HUES64 (cell line): Measurements from ENCODE around the gene CEP57L1. TPM values are rescaled to one million over a fixed set of nuclear protein-coding genes. Genes with fewer than 3 reads are reported as not detected.
A peak's percentile ranks its signal among the peaks of the same experiment; 100 is the strongest.

ENCODE experiments used
- H3K27ac ChIP-seq: 2 replicates; pipeline ENCODE4 v1.7.0; 2013; ENCODE audit warnings: low read depth, low read length, inconsistent platforms
- H3K27me3 ChIP-seq: 2 replicates; pipeline ENCODE4 v1.6.1; 2013; ENCODE audit warnings: mild to moderate bottlenecking, low read length; ENCODE audit not compliant: insufficient read depth
- H3K36me3 ChIP-seq: 2 replicates; pipeline ENCODE4 v1.6.1; 2013; ENCODE audit warnings: mild to moderate bottlenecking, low read length; ENCODE audit not compliant: insufficient read depth
- H3K4me1 ChIP-seq: 2 replicates; pipeline ENCODE4 v1.6.1; 2013; ENCODE audit warnings: mild to moderate bottlenecking, low read length, moderate library complexity; ENCODE audit not compliant: insufficient read depth
- H3K4me3 ChIP-seq: 2 replicates; pipeline ENCODE4 v1.5.1; 2013; ENCODE audit warnings: mild to moderate bottlenecking, low read length, moderate library complexity
- H3K9ac ChIP-seq: 2 replicates; pipeline ENCODE4 v1.6.1; 2013; ENCODE audit warnings: mild to moderate bottlenecking, low read depth, low read length
- H3K9me3 ChIP-seq: 2 replicates; pipeline ENCODE4 v1.6.1; 2013; ENCODE audit warnings: low read depth, low read length; ENCODE audit not compliant: insufficient read depth
- WGBS: fragments of 150-250, 120-280 bp; methylation state at CpG from one replicate; pipeline ENCODE4 v1.1.7; 2013; ENCODE audit warnings: missing lambda C conversion rate; 5-methylcytosine and 5-hydroxymethylcytosine counted together
- polyA plus RNA-seq, 2 experiments: library from polyadenylated mRNA; stranded (reverse); fragments of 50-300 nt; gene quantifications; one replicate each; pipeline ENCODE4 v1.2.3, GENCODE V29; 2013

The CEP57L1 gene
- 15.0 TPM for polyA plus RNA-seq (2013, experiment 1 of 2)
- polyA plus RNA-seq (2013, experiment 2 of 2): 21.8 TPM

DNA sequence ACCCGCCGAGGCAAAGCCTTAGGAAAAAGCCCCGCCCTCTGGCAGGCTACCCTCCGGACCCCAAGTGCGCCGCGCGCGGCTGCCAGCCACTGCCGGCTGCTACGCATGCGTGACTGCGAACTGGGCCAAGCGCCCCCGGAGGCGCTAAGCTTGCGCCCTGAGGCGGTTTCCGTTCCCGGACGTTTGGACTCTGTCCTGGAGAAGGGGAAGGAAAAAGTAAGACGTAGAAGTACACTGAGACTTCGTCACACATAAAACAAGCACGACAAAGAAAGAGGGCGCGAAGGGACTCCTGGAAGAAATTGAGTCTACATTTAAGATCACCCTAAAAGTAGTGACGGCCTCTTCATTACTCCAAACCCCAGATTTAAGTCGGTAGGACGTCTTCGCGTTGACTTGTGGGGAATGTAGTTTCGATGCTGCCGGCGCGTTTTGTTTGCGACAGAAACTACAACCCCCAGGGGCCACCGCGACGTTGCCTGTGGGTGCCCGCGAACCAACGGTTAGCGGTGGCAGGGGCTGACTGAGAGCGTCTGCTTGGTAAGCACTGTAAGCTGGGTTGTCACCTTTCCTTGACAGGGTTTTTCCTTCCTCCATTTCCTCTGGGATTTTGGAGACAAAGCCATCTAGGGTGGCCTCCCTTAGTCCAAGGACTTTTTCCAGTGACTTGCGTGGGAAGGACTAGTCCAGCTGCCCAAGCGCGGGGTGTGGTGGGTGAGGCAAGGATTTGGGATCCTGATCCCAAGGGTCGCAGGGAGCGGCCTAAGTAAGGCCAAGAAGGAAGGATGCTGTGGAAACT lies at the start of gene CEP57L1:
Gene CEP57L1, plus strand, starts transcription at position 472 of the 799 bp plus-strand sequence. CDS start 49,715 bp downstream, outside the sequence.
- Histone ChIP-seq H3K9ac (peak within 1 kb of the TSS; percentile 88), H3K9me3 (no peaks in the 10 kb centered on the region), H3K4me3 (peak within 1 kb of the TSS; percentile 84), H3K27ac (peak within 1 kb of the TSS; percentile 98), H3K27me3 (no peaks in the 10 kb centered on the region), H3K4me1 (peaks cover 22% of the 10 kb centered on the region), H3K36me3 (no peaks in the 10 kb centered on the region)
- WGBS: under 1% methylated on average over 47 of the region's 49 CpGs

DNA sequence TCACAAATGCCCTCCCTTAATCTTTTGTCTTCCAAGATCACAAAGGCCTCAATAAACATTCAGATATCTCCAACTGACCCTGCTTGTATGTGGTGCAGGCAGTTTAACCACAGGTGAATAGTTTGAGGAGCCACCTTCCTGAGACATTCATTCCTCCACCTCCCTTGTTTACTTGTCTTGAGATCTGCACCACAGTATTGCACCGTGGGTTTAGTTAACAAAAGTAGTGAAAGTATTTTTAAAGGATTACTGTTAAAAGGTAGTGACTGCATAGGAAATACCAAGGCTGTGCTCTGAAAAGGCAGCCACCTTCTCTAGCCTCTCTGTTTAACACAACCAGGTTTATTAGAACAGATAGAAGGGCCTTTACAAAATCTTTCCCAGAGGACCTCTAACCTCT lies 47.1 kb upstream of the CEP57L1 start:
- Histone ChIP-seq H3K4me3 (no peak overlapping the region), H3K36me3 (no peaks in the 10 kb centered on the region), H3K4me1 (peaks cover 3% of the 10 kb centered on the region; the same call in 1 of the 2 replicates), H3K9me3 (peaks cover 8% of the 10 kb centered on the region; the same call in 1 of the 2 replicates), H3K27me3 (no peaks in the 10 kb centered on the region), H3K27ac (no peak overlapping the region), H3K9ac (no peak overlapping the region)
- 40% methylated on average over 1 of the region's 1 CpG for WGBS

DNA sequence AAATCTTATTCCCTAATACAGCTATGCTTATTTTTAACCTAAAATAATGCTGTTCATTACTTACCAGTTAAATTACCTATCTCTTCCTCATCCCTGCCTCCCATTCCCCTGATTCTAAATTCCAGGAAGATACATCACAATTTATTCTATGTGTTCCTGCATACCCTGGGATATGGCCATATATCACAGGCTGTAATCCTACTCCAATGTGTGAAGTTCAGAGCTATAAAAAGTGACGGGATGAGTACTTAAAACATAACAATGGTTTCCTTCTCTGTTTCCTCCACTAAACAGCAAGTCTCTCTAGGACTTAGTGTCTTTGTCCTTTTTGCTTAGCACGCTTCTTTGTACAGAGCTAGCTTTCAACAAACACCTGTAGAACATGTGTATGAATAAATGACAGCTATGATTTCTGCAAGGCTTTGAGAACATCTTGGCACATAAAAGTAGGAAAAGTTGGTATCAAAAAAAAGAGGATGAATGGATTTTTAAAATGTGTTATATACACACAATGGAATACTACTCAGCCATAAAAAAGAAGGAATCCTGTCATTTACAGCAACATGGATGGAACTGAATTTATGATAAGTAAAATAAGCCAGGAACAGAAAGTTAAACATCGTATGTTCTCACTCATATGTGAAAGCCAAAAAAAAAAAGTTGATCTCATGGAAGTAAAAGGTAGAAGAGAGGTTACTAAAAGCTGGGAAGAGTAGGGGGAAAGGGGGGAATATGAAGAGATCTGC lies 46.5 kb upstream of the CEP57L1 start:
- H3K4me3 ChIP-seq: no peak overlapping the region
- H3K9me3 ChIP-seq: peaks cover 8% of the 10 kb centered on the region; the same call in 1 of the 2 replicates
- no peaks in the 10 kb centered on the region for H3K36me3 ChIP-seq
- peaks cover 9% of the 10 kb centered on the region; the same call in 1 of the 2 replicates for H3K4me1 ChIP-seq
- 100% methylated on average over 3 of the region's 3 CpGs for WGBS
- H3K27ac ChIP-seq: no peak overlapping the region
- H3K27me3 ChIP-seq: no peaks in the 10 kb centered on the region
- no peak overlapping the region for H3K9ac ChIP-seq

DNA sequence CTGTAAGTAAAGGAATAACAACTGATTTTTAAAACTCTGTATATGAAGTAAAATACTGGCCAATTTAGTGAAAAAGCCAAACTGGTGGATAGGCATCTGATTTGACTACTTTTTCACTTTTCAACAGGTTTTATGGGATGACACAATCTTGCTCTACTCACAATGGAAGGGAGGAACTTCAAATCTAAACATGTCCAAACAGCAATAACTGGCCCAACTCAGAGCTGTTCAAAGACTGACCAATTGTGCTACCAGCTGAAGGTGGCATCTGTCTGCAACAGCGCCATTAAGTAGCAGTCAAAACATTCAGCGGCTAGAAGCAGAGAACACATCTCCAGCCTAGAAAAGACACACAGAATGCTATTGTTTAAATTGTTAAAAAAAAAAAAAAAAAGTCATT lies 45.3 kb upstream of the CEP57L1 start:
- H3K9me3 ChIP-seq: peaks cover 8% of the 10 kb centered on the region; the same call in 1 of the 2 replicates
- H3K9ac ChIP-seq: no peak overlapping the region
- H3K27me3 ChIP-seq: no peaks in the 10 kb centered on the region
- peaks cover 9% of the 10 kb centered on the region; the same call in 1 of the 2 replicates for H3K4me1 ChIP-seq
- H3K36me3 ChIP-seq: no peaks in the 10 kb centered on the region
- no peak overlapping the region for H3K27ac ChIP-seq
- 93% methylated on average over 2 of the region's 2 CpGs for WGBS
- no peak overlapping the region for H3K4me3 ChIP-seq

DNA sequence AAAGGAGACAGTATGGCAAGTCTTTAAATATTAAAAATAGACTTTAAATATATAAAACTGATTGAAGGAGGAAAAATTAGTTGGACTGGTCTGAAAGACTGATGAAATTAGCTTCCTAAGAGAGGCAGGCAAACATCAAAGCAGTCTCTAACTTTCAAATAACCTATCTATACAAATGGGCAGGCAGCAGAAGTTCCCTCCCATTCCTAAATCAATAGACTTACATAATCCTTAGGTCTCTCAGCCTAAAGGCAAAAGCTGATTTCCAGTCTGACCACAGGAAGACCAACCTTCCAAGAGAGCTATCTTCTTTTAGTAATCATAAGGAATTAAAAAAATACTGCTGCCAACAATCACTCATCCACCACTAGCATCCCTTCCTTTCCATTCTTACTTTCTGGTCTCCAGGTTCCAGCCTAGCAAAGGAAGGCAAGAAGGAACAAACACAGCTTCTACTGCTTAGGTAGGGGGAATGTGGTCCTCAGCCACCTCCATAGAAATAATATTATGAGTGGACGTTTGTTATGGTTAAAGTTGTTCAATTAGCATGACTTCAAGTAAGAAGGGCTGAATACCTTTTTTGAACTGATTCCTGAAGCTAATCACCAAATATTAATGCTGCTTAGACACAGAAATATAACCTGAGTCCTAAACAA lies 44.7 kb upstream of the CEP57L1 start:
- H3K27ac ChIP-seq: no peak overlapping the region
- peaks cover 4% of the 10 kb centered on the region; the same call in 1 of the 2 replicates for H3K9me3 ChIP-seq
- H3K36me3 ChIP-seq: no peaks in the 10 kb centered on the region
- no peak overlapping the region for H3K4me3 ChIP-seq
- H3K4me1 ChIP-seq: peaks cover 9% of the 10 kb centered on the region; the same call in 1 of the 2 replicates
- no peak overlapping the region for H3K9ac ChIP-seq
- no peaks in the 10 kb centered on the region for H3K27me3 ChIP-seq
- WGBS: no CpG with 5 or more reads among the region's 1 CpG

DNA sequence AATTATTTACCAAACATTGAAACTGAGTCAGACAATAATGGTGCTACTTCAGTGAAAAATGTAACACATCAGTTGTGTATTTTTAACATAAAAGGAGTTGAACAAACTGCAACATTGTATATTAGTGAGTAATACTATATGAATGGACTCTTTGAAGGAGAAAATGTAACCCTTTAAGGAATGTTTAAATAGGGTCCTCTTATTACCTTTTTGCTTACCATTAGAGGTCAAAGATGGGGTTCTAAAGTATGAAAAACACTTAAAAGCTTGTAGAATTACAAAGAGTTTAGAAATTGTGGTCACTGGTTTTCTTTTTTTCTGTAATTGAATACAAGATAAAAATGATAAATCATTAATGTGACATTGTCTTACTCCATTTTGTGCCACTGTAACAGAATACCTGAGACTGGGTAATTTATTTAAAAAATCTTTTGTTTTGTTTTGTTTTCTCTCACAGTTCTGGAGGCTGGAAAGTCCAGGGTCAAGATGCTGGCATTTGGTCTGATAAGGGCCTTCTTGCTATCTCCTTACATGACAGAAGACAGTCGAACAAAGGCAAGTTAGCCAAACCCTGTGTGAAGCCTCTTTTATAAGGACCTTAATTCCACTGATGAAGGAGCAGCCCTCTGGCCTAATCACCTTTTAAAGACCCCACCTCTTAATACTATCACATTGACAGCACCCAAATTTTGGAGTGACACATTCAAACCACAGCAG lies 43.8 kb upstream of the CEP57L1 start:
- WGBS: 81% methylated on average over 1 of the region's 1 CpG
- no peak overlapping the region for H3K27ac ChIP-seq

DNA sequence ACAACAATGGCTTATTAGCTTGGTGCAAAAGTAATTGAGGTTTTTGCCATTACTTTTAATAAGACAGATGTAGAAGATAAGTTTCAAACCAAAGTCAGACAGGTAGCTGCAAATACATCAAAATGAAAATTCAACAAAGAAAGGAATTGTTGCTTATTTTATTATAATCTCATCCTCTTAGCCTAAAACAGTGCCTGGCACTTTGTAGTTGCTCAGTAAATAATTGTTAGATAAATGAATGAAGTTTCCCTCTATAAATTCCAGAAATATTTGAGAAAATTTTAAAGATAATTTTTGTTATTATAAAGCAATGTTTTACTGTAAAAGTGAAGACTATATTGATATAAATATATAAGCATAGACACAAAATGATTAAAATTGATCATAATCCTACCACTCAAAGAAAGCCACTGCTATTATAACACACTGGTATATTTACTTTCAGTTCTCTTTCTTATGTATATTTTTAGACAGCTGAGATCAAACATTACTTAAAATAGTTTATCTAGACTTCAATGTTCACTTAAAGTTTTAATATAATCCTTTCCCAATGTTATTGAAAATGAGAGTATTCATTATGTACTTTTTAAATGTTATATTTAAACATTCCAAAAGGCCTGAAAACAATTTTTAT lies 43.2 kb upstream of the CEP57L1 start:
- Histone ChIP-seq H3K27me3 (no peaks in the 10 kb centered on the region), H3K9me3 (peaks cover 2% of the 10 kb centered on the region; the same call in 1 of the 2 replicates), H3K36me3 (no peaks in the 10 kb centered on the region), H3K4me1 (peaks cover 9% of the 10 kb centered on the region; the same call in 1 of the 2 replicates), H3K9ac (no peak overlapping the region), H3K27ac (no peak overlapping the region), H3K4me3 (no peak overlapping the region)

More for the DNA sequence above, 43.8 kb upstream of the CEP57L1 start:
- H3K4me3 ChIP-seq: no peak overlapping the region
- H3K9ac ChIP-seq: no peak overlapping the region
- no peaks in the 10 kb centered on the region for H3K27me3 ChIP-seq
- H3K9me3 ChIP-seq: peaks cover 2% of the 10 kb centered on the region; the same call in 1 of the 2 replicates
- H3K4me1 ChIP-seq: peaks cover 9% of the 10 kb centered on the region; the same call in 1 of the 2 replicates
- H3K36me3 ChIP-seq: no peaks in the 10 kb centered on the region

DNA sequence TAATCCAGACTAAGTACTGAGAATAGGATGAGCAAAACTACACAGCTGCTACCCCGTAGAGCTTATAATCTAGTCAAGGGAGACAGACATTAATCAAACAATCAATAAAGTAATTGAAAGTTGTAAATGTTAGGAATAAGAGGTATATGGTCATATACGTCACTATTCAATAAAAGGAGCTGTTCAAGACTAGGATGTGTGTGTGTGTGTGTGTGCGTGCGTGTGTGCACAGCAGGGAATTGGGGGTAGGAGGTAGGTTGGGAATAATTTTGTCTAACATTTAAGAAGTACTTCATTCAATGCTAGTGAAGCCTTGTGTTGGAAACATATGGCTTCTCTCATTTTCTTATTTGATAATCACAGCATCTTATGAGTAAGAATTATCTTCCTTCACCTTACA lies 42.5 kb upstream of the CEP57L1 start:
- Histone ChIP-seq H3K4me1 (peaks cover 9% of the 10 kb centered on the region; the same call in 1 of the 2 replicates), H3K9ac (no peak overlapping the region), H3K9me3 (peaks cover 2% of the 10 kb centered on the region; the same call in 1 of the 2 replicates), H3K27ac (no peak overlapping the region), H3K27me3 (no peaks in the 10 kb centered on the region), H3K4me3 (no peak overlapping the region), H3K36me3 (no peaks in the 10 kb centered on the region)
- 98% methylated on average over 3 of the region's 4 CpGs for WGBS

DNA sequence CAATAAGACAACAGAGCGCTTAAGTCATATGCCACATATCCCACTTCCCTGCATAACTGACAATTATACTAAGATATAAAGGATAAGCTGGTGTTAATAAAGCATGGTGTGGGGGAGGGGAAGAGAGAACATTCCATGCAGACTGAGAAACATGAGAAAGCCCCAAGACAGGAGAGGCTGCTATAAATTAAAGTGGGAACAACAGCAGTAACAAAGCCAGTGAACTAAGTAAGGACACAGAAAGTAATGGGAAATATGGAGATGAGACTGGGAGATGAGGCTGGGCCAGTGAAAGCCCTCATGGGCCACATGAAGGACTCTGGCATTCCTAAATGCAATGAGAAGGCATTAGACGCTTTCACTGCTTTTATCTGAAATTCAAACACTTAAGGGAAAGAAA lies 42.0 kb upstream of the CEP57L1 start:
- no peaks in the 10 kb centered on the region; the same call in 1 of the 2 replicates for H3K9me3 ChIP-seq
- no peak overlapping the region for H3K9ac ChIP-seq
- WGBS: 75% methylated on average over 1 of the region's 2 CpGs
- H3K4me3 ChIP-seq: no peak overlapping the region
- no peak overlapping the region for H3K27ac ChIP-seq
- H3K27me3 ChIP-seq: no peaks in the 10 kb centered on the region
- H3K36me3 ChIP-seq: no peaks in the 10 kb centered on the region
- peaks cover 9% of the 10 kb centered on the region; the same call in 1 of the 2 replicates for H3K4me1 ChIP-seq

DNA sequence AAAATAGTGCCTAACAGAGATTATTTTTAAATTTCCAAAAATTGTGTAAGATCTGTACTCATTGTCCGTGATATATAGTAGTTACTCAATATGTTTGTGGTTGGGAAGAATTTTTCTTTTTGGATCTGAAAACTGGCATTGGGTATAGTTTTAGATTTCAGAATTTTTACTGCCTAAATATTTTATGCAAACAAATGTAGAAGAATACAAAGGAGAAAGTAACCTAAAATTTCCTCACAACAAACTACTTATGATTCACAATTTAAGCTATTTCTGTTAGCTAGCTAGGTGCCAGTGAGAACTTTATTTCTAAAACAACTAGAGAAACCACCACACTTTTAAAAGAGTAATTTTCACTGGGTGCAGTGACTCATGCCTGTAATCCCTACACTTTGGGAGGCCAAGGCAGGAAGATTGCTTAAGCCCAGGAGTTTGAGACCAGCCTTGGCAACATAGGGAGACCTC lies 39.5 kb upstream of the CEP57L1 start:
- Histone ChIP-seq H3K27me3 (no peaks in the 10 kb centered on the region), H3K27ac (no peak overlapping the region), H3K4me3 (no peak overlapping the region), H3K36me3 (no peaks in the 10 kb centered on the region), H3K9ac (no peak overlapping the region), H3K4me1 (peaks cover 17% of the 10 kb centered on the region), H3K9me3 (no peaks in the 10 kb centered on the region)
- 85% methylated on average over 1 of the region's 1 CpG for WGBS
